Glomerular endothelial cell (primary cell): Measurements from ENCODE around the gene KDM1A. TPM values are rescaled to one million over a fixed set of nuclear protein-coding genes. Genes with fewer than 3 reads are reported as not detected.
A peak's percentile ranks its signal among the peaks of the same experiment; 100 is the strongest.
"Not testable (repeated sequence)": the region's sequence is repeated elsewhere in the genome, so short reads cannot be mapped to it uniquely, and the experiment has no call there.

Experiments used
- DNase-seq: peaks from one replicate; pipeline ENCODE4 v3.0.0-alpha.2; 2011; ENCODE audit warnings: low read depth, low spot score; ENCODE audit errors: extremely low read depth
- total RNA-seq: library from RNA; depleted of rRNA; stranded (reverse); fragments of >200 nt; gene quantifications from 2 replicates; pipeline ENCODE4 v1.2.3, GENCODE V29; 2015

The KDM1A gene
- total RNA-seq, 1 donor from 2014 or later = 87.9 TPM

DNA sequence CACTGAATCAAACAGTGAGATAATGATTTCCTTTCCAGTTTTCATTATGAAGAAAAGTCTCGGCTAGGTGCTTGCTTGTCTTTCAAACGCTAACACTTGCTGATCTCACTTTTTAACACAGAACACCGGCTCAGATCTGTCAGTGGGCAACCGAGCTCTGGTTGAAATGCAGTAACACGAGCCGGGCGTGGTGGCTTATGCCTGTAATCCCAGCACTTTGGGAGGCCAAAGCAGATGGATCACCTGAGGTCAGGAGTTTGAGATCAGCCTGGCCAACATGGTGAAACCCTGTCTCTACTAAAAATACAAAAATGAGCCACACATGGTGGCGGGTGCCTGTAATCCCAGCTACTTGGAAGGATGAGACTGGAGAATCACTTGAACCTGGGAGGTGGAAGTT lies 9.2 kb upstream of the KDM1A start:
- not testable (repeated sequence) for DNase-seq

DNA sequence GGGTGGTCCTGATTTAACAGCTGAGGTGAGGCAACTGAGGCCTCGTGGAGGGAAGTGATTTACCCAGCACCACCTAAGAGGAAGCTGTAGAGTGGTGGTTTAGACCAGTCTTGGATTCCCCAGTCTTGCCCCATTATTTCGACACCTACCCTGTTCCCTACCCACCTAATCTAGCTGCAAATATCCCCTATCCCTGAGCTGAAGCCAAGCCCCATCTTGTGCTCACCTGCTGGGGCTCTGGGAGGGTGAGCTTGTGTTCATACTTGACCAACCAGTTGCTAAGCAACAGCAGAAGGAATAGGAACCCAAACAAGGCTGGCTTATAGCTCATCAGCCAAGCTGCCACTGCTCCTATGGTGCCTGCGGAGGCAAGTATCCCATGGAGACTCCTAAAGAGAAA lies 5.6 kb upstream of the KDM1A start:
- no peak for DNase-seq

DNA sequence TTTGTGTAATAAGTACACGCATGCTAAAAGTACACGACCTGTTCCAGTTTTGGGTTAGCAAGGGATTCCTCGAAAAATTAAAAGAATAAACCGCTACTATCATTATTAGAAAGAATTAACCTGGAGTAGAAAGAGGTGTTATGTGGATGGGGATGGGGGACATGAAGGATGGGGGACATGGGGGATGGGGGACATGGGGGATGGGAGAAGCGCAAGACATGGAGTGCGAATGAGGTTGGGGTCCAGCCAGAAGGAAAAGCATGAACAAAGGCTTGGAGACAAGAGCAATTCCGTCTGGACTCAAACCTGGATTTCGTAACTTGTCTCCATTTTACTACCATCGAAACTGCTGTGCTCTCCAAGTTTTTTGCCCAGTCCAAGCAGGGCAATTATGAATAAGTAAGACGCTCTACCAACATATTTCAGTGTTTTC lies 591 bp upstream of the KDM1A start:
- DNase-seq = no peak

DNA sequence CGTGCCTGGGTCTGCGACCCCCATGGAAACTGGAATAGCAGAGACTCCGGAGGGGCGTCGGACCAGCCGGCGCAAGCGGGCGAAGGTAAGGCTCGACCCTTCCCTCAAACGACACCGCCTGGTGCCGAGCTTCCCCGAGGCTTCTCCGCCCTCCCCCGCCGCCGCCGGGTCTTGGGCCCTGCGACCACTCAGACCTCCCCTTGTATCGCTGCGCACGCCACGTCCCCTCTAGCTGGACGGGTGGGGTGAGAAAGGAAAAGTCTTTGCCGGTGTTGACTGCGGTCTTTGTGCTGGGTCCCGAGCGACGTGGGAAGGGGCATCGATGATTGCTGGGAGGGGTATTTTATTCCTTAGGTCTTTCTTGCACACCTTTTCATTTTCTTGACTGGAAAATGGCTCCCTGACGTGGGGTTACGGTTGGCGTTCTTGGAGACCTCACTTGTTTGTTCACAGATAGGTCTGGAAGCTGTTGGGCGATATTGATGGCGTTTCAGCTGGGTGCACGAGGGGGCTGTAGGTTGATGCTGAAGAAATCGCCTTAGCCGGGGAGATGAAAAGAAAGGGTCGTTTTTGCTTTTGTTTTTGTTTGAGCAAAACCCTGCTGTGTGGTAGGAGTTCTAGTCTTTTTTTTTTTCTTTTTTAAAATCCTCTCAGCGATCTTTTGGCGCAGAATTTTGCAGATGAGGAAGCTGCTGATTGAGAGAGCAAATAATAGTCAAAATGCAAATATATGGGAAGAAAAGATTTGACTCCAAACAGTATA lies 776 bp downstream of the KDM1A start:
- peak; percentile 16 for DNase-seq

DNA sequence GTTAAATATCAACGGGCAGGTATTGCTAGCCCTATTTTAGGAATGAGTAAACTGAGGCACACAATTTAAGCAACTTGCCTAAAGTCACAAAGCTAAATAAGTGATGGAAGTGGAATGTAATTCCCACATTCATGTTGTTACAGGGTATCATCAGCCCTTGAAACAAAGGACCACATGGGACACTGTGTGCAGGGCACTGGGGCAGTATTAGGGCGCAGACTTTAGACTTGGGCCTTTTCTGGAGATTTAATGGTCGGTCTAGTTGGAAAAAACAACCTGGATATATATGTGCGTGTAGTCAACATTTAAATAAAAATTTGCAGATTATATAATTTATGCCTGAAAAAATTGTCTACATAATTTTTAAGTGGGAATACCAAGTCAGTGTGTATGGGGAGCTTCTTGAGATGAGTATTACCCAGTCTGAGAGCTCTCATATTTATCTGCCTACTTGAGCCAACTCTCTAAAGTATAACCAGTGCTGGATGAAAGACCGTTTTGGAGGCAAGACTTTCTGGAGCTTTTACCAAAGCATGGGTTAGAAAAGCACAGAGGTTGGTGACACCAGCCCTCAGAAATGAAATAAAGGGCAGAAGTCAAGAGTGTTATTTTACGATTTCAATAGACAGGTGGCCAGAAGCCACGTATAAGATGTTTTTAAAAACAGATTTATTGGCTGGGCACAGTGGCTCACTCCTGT lies 1.6 kb downstream of the KDM1A start:
- DNase-seq = no peak

DNA sequence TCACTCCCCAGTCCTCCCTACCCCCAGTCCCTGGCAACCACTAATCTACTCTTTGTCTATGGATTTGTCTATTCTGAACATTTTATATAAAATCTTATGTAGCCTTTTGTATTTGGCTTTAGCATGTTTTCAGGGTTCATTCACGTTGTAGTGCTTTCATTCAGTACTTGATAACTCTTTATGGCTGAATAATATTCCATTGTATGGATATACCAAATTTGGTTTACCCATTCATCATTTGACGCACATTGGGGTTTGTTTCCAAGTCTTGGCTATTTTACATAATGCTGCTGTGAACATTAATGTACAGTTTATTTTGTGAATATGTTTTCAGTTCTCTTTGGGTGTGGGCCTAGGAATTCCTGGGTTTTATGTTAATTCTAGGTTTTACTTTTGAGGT lies 2.6 kb downstream of the KDM1A start:
- DNase-seq = no peak

DNA sequence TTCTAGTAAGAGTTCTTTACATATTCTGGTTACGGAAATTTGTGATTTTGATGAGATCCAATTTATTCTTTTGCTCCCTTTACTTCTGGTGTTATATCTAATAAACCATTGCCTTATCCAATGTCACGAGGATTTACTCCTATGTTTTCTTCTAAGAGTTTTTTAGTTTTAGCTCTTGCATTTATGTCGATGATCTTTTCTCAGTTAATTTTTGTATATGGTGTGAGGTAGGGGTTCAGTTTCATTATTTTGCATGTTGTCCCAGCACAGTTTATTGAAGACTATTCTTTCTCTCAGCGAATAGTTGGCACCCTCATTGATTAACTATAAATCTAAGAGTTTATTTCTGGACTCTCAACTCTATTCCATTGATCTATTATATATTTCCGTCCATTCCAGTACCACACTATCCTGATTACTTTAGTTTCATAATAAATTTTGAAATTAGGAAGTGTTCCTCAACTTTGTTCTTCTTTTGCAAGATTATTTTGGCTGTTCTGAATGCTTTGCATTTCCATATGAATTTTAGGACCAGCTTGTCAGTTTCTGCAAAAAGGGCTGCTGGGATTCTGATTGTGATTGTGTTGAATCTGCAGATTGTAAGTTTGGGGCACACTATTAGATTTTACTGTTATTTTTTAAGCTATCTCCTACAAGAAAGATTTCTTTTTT lies 4.0 kb downstream of the KDM1A start:
- DNase-seq = no peak

DNA sequence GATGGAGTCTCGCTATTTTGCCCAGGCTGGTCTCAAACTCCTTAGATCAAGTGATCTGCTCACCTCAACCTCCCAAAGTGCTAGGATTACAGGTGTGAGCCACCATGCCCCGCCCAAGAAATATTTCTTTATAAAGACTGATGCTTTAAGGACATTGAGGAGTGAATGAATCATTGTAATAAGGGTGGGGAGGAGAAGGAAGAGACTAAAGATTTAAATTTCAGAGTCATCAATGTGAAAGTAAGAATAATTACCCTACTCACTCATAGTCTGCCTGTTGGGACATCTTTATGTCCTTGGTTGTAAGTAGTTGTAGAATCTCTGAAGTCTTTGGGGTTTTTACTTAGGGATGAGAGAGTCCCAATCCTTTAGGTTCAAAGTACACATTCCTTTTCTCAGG lies 7.3 kb downstream of the KDM1A start:
- no peak for DNase-seq

DNA sequence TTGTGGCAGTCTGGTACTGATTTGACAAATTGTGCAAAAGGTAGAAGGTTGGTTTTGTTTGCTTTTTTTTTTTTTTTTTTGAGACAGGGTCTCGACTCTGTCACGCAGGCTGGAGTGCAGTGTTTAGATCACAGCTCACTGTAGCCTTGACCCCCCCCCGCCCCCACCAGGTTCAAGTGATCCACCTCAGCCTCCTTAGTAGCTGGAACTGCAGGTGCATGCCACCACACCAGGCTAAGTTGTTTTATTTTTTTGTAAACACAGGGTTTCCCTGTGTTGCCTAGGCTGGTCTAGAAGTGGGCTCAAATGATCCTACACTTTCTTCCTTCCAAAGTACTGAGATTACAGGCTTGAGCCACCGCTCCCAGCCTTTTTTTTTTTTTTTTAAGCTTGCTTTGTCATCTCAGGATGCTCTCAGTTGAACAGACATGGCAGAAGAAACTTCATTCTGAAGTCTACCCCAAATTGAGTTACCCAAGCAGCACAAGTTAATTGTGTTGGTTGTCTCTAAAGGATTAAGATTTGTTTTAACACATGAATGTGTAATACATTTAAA lies 8.2 kb downstream of the KDM1A start:
- no peak for DNase-seq

DNA sequence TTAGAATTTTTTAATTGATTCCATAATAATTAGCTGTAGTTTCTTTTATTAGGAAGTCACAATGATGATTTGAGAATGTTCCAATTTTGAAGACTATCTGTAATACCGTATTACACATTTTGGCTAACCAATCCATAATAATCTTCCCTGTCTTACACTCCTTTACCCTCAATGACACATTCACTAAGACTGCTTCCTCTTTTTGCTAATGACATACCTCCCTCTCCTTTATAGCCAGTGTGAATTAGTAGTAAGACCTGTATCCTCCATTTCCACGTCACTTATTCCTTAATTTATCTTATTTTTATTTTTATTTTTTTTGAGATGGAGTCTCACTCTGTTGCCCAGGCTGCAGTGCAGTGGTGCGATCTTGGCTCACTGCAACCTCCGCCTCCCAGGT lies 10.1 kb downstream of the KDM1A start:
- no peak for DNase-seq

DNA sequence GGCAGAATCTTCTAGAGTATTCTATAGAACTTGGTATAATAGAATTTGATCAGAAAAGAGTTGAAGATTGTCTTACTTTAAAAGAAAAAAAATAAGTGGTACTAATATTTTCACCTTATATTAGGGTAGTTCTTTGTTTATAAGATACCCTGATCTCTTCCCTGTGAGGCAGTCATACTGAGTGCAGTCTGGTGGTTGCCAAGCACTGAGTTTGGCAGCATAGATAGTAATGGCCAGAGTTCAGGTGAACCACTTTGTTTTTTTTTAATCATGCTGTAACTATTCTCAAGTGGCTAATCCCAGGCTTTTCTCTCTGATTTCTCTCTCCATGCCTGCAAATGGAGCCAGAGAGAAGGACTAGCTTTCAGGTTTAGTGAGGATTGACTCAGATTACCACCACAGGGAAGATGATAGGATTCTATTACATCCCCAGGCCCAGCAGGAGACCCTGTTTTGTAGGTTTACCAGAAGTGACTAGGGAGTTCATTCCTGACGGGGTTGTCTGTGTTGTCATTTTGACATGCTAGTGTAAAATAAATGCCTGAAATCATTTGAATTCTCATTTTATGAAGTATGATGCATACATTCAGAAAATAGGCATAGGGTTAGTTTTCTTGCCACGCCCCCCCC lies 16.7 kb downstream of the KDM1A start:
- DNase-seq = no peak

DNA sequence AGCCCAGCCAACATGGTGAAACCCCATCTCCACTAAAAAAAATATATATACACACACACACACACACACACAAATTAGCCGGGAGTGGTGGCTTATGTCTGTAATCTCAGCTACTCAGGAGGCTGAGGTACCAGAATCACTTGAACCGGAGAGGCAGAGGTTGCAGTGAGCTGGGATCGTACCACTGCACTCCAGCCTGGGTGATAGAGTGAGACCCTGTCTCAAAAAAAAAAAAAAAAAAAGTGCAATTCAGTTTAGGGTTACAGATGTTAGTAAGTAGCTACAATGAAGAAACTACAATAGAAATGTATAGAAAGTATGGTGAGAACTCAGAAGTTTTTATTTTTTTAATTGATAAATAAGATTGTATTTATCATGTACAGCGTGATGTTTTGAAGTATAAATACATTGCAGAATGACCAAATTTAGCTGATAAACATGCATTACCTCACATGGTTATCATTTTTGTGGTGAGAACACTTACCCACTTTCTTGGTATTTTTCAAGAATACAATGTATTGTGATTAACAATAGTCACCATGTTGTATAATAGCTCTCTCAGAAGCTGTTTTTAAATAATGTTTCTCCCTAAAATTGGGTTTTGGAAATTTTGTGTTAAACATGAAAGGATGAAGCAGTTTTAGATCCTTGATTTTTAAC lies 17.9 kb downstream of the KDM1A start:
- no peak for DNase-seq

DNA sequence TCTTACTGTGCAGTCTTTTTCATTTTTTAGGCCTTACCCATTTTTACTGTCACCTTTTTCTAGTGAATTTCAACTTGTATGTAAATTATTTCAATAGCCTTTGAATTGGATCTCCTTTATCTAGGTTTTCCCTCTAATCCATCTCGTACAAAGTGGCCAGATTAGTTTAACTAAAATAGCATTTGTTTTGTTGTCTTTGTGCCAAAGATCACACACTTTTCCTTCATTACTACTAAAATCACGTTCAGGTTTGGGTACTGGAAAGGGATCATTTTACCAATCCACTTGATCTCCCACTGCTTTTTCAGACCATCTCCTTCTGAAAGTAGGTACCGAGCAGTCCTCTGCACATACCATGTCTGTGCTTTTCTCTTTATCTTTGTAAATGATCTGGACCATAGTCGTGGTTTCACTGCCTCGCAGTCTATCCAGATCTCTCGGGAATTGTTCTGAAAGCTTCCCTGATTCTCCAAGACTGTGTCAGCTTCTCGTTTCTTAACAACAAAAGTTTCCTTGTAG lies 20.1 kb downstream of the KDM1A start:
- DNase-seq = no peak

DNA sequence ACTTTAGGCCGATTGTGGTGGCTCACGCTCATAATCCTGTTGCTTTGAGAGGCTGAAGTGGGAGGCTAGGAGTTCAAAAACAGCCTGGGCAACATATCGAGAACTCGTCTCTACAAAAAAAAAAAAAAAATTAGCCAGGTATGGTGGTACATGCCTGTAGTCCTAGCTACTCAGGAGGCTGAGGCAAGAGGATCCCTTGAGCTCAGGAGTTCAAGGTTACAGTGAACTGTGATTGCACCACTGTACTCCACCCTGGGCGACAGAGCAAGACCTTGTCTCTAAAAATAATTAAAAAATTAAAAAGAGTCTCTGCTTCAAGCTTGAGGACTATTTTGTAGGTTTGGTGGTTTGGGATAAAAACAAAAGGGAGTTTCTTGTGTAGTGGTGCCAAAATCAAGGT lies 21.2 kb downstream of the KDM1A start:
- no peak for DNase-seq

DNA sequence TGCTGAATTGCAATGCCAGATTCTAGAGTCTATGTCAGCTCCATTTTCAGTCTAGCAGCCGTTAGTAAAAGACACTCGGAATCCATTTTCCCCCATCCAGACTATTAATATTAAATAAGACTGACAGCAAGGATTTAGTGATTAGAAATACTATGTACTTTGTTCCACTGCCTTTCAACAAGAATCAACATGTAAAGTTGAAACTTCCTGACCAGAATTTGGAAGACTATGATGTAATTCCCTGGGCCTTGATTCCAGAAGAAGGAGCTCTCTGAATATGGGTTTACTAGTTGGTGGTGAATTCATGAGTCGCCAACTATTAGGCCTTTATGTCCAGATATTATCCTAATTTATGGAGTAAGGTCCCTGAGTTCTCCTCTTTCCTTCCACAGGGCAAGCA lies 24.8 kb downstream of the KDM1A start:
- DNase-seq = no peak

DNA sequence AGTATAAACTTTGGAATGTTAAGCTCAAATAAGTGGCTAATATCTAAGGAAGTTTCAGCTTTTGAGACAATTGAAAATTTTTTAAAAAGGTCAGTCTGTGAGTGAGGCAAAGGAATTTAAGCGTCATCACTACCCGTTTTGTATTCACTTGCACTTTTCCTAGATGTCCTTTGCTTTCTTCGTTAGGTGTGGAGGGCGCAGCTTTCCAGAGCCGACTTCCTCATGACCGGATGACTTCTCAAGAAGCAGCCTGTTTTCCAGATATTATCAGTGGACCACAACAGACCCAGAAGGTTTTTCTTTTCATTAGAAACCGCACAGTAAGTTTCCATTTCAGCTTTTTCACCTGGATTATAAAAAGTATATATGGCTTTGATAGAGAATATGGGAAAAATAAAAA lies 30.9 kb downstream of the KDM1A start:
- DNase-seq = no peak

DNA sequence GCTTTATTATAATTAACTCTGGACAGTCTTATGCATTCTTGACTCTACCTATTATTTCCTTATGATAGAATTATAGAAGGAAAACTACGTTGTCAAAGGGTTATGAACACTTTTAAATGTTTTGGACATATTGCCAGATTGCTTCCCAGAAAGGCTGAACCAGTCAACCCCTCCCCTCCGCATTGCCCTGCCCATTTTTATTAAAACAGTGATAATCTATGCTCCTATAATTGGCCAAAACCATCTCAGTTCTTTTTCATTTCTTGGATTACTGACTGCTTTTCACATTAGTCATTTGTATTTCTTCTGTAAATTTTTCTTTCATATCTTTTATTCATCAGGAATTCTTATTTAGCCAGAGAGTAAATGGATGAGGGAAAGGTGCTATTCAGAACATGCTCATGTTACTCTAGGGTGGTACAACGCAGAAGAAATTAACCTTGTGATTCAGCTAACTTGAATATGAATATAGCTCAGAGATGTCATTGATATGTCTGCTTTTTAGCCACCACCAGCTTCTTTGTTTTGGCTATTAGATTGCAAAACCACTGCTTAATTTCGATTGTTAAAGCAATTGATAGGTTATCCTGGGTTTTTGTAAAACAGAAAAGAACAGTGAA lies 32.1 kb downstream of the KDM1A start:
- no peak for DNase-seq

DNA sequence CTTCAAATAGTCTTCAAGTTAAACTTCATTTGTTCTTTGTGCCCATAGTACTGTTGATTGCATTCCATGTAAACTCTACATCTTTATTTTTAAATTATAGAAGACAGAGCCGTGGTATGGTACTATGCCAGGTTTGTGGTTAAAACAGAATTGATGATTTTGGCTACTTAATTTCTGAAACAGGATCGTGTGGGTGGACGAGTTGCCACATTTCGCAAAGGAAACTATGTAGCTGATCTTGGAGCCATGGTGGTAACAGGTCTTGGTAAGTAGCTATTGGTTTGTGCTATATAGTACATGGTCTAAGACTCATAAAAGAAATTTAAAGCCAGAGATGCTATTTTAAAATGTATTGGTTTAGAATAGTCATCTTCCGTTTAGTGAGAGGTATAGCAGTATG lies 38.0 kb downstream of the KDM1A start:
- no peak for DNase-seq

DNA sequence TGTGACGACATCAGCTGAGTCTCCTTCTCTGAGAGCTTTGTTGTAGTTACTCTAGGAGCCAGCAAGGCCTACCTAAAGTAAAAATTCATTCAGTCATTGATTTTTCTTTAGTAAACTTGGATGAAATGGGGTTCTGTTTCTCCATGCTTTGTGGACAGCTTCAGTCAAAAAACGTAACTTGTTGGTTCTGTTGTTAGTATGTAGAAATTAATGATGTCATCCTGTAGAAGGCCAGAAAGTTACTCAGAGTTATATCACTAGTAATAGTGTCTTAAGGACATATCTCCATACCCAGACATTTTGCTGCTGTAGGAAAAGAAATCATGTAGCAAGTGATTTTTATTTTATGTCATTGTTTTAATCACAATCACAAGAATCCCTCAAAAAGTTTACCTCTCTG lies 43.0 kb downstream of the KDM1A start:
- DNase-seq = no peak

DNA sequence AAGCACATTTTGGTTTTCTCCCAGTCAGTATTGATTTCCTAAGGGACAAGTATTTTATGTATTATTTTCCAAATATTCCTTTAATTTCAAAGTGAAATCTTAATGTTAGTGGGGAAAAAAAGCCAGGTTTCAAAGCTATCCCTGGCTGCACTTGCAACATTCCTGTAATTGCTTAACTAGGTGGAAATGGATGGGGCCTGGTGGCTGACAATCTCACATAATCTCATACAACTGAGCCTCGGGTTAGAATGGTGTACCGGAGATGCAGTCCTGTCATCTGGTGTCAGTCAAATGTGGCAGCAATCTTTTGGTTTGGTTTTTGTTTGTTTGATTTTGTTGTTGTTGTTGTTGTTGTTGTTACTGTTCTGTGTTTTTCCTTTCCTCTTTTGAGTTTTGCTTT lies 46.1 kb downstream of the KDM1A start:
- DNase-seq = no peak
